K562 (cell line): ENCODE measurements around the gene AFDN. TPM values are rescaled to one million over a fixed set of nuclear protein-coding genes. Genes with fewer than 3 reads are reported as not detected.

Experiments used
- ATAC-seq: fragments of 200-7000 bp; cut with Tn5 transposase; 3 replicates; pipeline ENCODE4 v1.9.1; 2020; ENCODE audit warnings: moderate library complexity
- BruUV-seq: library from RNA; stranded (reverse); fragments of 400-500 nt; replicated peaks from 2 replicates; lab custom pipeline; 2021; lab: Mats Ljungman, UMichigan
- CTCF ChIA-PET: fragments of 300-600 bp; formaldehyde crosslinking; extraction: SDS; loops from one replicate; lab custom pipeline; 2021; ENCODE audit warnings: low intra/inter-chr PET ratio; lab: Yijun Ruan, JAX
- POLR2A ChIA-PET: fragments of 300-600, 350-650 bp; sonication (Branson Sonifier 250); formaldehyde crosslinking; extraction: SDS; loops from one replicate; lab custom pipeline; 2021; ENCODE audit warnings: antibody characterized with exemption, inconsistent platforms; lab: Yijun Ruan, JAX
- DNase-seq, 4 experiments: peaks; one replicate each; pipeline versions ENCODE4 v3.0.0 to v3.0.0-alpha.2; 2011 to 2018; ENCODE audit warnings: low spot score in 3 of 4, mixed read lengths in 3 of 4; ENCODE audit errors: extremely low read depth in 1 of 4
- FAIRE-seq: peaks from 2 replicates; lab custom pipeline; 2011; peaks lifted over from hg19 to GRCh38; lab: Jason Lieb, UNC
- H2AFZ ChIP-seq: 2 replicates; pipeline ENCODE4 v1.6.0; 2011; ENCODE audit warnings: low read depth, low read length, control low read depth, inconsistent platforms
- H3K27ac ChIP-seq: fragments of 200-600 bp; 3 replicates; pipeline ENCODE4 v1.8.0; 2011; ENCODE audit warnings: low read depth, mild to moderate bottlenecking, control low read depth, inconsistent platforms, low read length, moderate library complexity, mixed read lengths; ENCODE audit errors: extremely low read depth
- H3K27me3 ChIP-seq, 2 experiments: fragments of 300-600 bp in 1 of 2; 2 replicates in 1 of 2; 3 replicates in 1 of 2; pipeline versions ENCODE4 v1.6.0 to v1.8.0; 2011; ENCODE audit warnings: inconsistent platforms in 2 of 2, low read length in 2 of 2, mild to moderate bottlenecking in 1 of 2, mixed read lengths in 1 of 2, moderate library complexity in 1 of 2; ENCODE audit not compliant: control insufficient read depth in 2 of 2, insufficient read depth in 2 of 2
- H3K36me3 ChIP-seq: fragments of 300-600 bp; 3 replicates; pipeline ENCODE4 v1.8.0; 2011; ENCODE audit warnings: mild to moderate bottlenecking, low read length, inconsistent platforms; ENCODE audit not compliant: control insufficient read depth, insufficient read depth
- H3K4me1 ChIP-seq, 2 experiments: fragments of 200-600 bp in 1 of 2; replicated peaks in 1 of 2; 2 replicates in 1 of 2; 3 replicates in 1 of 2; pipeline versions ENCODE4 v1.5.1 to v1.8.0; 2011; ENCODE audit warnings: inconsistent platforms in 2 of 2, low read length in 2 of 2, mild to moderate bottlenecking in 1 of 2, mixed read lengths in 1 of 2, moderate library complexity in 1 of 2; ENCODE audit not compliant: control insufficient read depth in 2 of 2, insufficient read depth in 2 of 2
- H3K4me2 ChIP-seq: 2 replicates; pipeline ENCODE4 v1.6.1; 2011; ENCODE audit warnings: low read length, control low read depth, inconsistent platforms, mixed read lengths; ENCODE audit not compliant: insufficient read depth
- H3K4me3 ChIP-seq: fragments of 200-600 bp; sonication (generic), shearing (Covaris generic); 2 replicates; pipeline ENCODE4 v1.5.1; 2016; ENCODE audit warnings: control low read depth, inconsistent platforms
- H3K79me2 ChIP-seq: fragments of 200-600 bp; 3 replicates; pipeline ENCODE4 v1.8.0; 2011; ENCODE audit warnings: low read length, inconsistent platforms; ENCODE audit not compliant: control insufficient read depth, insufficient read depth
- H3K9ac ChIP-seq, 2 experiments: 2 replicates each; pipeline versions ENCODE4 v1.6.0 to v1.6.1; 2011; ENCODE audit warnings: low read depth in 2 of 2, low read length in 2 of 2, control low read depth in 1 of 2, inconsistent platforms in 1 of 2, mild to moderate bottlenecking in 1 of 2, mixed read lengths in 1 of 2; ENCODE audit not compliant: insufficient read depth in 1 of 2
- H3K9me1 ChIP-seq: one replicate; pipeline ENCODE4 v1.6.0; 2011; ENCODE audit warnings: inconsistent platforms, mild to moderate bottlenecking, low read length, moderate library complexity; ENCODE audit not compliant: control insufficient read depth, insufficient read depth
- H3K9me3 ChIP-seq: replicated peaks from 2 replicates; pipeline ENCODE4 v1.5.1; 2011; ENCODE audit warnings: low read depth, low read length, inconsistent platforms; ENCODE audit not compliant: control insufficient read depth, insufficient read depth
- H4K20me1 ChIP-seq: replicated peaks from 2 replicates; pipeline ENCODE4 v1.6.1; 2011; ENCODE audit warnings: low read length, inconsistent platforms, mixed read lengths; ENCODE audit not compliant: control insufficient read depth, insufficient read depth
- ARID2 ChIP-seq: fragments of 450-650 bp; IDR thresholded peaks from 2 replicates; pipeline ENCODE4 v1.6.1; 2017; ENCODE audit warnings: antibody characterized with exemption, mild to moderate bottlenecking
- DMBX1 ChIP-seq: fragments of 250-450 bp; sonication (Bioruptor Pico); IDR thresholded peaks from 2 replicates; pipeline ENCODE4 v1.8.0; 2022; ENCODE audit warnings: inconsistent platforms, mild to moderate bottlenecking, moderate library complexity, borderline replicate concordance
- EGR1 ChIP-seq: fragments of 450-650 bp; conservative IDR thresholded peaks from 2 replicates; pipeline ENCODE4 v1.6.1; 2017; ENCODE audit warnings: mild to moderate bottlenecking
- HCFC1 ChIP-seq: IDR thresholded peaks from 2 replicates; pipeline ENCODE4 v1.6.1; 2012; ENCODE audit warnings: low read depth, low read length, improper control_type of control experiment
- MAFK ChIP-seq: IDR thresholded peaks from 2 replicates; pipeline ENCODE4 v1.6.1; 2011; ENCODE audit warnings: low read length, improper control_type of control experiment
- RBBP5 ChIP-seq: fragments of 200-600 bp; sonication (generic); IDR thresholded peaks from 2 replicates; pipeline ENCODE4 v1.6.1; 2012; ENCODE audit warnings: borderline replicate concordance, mild to moderate bottlenecking, low read length, control low read depth, inconsistent platforms; ENCODE audit not compliant: insufficient read depth, poor library complexity, severe bottlenecking
- SAP30 ChIP-seq: fragments of 200-600 bp; sonication (generic); IDR thresholded peaks from 2 replicates; pipeline ENCODE4 v1.6.1; 2012; ENCODE audit warnings: borderline replicate concordance, low read depth, mild to moderate bottlenecking, moderate library complexity, low read length, control low read depth, inconsistent platforms; ENCODE audit not compliant: insufficient read depth, poor library complexity, severe bottlenecking
- SMAD4 ChIP-seq: fragments of 250-450 bp; sonication (Bioruptor Pico); conservative IDR thresholded peaks from 2 replicates; pipeline ENCODE4 v1.8.0; 2021; ENCODE audit warnings: inconsistent platforms, mild to moderate bottlenecking, moderate library complexity
- SMARCA4 ChIP-seq: fragments of 450-650 bp; IDR thresholded peaks from 2 replicates; pipeline ENCODE4 v1.6.1; 2016
- SREBF2 ChIP-seq: sonication (generic); formaldehyde crosslinking; IDR thresholded peaks from 2 replicates; pipeline ENCODE4 v1.4.0; 2020; ENCODE audit warnings: mild to moderate bottlenecking, missing genetic modification reagents
- SRF ChIP-seq, 2 experiments: fragments of 250-450, 450-650 bp in 1 of 2; sonication (Bioruptor Pico) in 1 of 2; sonication (generic) in 1 of 2; formaldehyde crosslinking; IDR thresholded peaks; 2 replicates each; pipeline versions ENCODE4 v1.5.0 to v1.5.1; 2020 to 2022; ENCODE audit warnings: mild to moderate bottlenecking in 1 of 2, missing genetic modification reagents in 1 of 2
- TBL1XR1 ChIP-seq, 2 experiments: IDR thresholded peaks; 2 replicates each; pipeline ENCODE4 v1.6.1; 2012; ENCODE audit warnings: improper control_type of control experiment in 2 of 2, low read length in 2 of 2, mild to moderate bottlenecking in 1 of 2
- ZBTB12 ChIP-seq: fragments of 250-450 bp; sonication (Bioruptor Pico); IDR thresholded peaks from 2 replicates; pipeline ENCODE4 v1.4.0; 2020
- ZNF224 ChIP-seq: sonication (generic); formaldehyde crosslinking; IDR thresholded peaks from 2 replicates; pipeline ENCODE4 v1.8.0; 2022; ENCODE audit warnings: mild to moderate bottlenecking, missing genetic modification reagents
- ZNF586 ChIP-seq: fragments of 450-650 bp; formaldehyde crosslinking; conservative IDR thresholded peaks from 2 replicates; pipeline ENCODE4 v1.4.0; 2020; ENCODE audit warnings: mild to moderate bottlenecking, moderate library complexity
- ZNF699 ChIP-seq: fragments of 250-450 bp; sonication (Bioruptor Pico); IDR thresholded peaks from 2 replicates; pipeline ENCODE4 v1.8.0; 2021; ENCODE audit warnings: mild to moderate bottlenecking, moderate library complexity; ENCODE audit not compliant: insufficient replicate concordance
- ZNF717 ChIP-seq: fragments of 250-450 bp; sonication (Bioruptor Pico); IDR thresholded peaks from 2 replicates; pipeline ENCODE4 v1.5.0; 2021
- WGBS: fragments of 100-300 bp; shearing (Covaris generic); methylation state at CpG from one replicate; pipeline ENCODE4 v1.1.6; 2016; ENCODE audit warnings: low coverage, mixed read lengths; ENCODE audit not compliant: insufficient coverage; ENCODE audit errors: missing lambda C conversion rate; 5-methylcytosine and 5-hydroxymethylcytosine counted together
- in situ Hi-C: fragments of 300-500 bp; cut with MboI; formaldehyde crosslinking; loops from 4 replicates; pipeline ENCODE4 v1.15.0; 2018; ENCODE audit warnings: inconsistent platforms, mixed read lengths
- intact Hi-C: fragments of 100-400 bp; cut with micrococcal nuclease; formaldehyde crosslinking; loops from 2 replicates; pipeline ENCODE4 v1.14.2; 2022
- polyA plus RNA-seq, 8 experiments: library from polyadenylated mRNA; depleted of rRNA in 4 of 8; stranded (reverse) in 5 of 8; unstranded in 3 of 8; fragments of >200 nt; fragmentation: Nextera tagmentation in 2 of 8; fragmentation: Illumina TruSeq in 1 of 8; extraction: Ambion mirVana in 2 of 8; extraction: Trizol in 1 of 8; gene quantifications; 2 replicates each; pipeline versions ENCODE4 v1.2.1 to v1.2.3, GENCODE V29; 2011 to 2014; ENCODE audit warnings: inconsistent platforms in 1 of 8, missing spikeins in 1 of 8
- total RNA-seq, 7 experiments: library from RNA; depleted of rRNA in 6 of 7; stranded (reverse); fragments of >200 nt in 6 of 7; fragmentation: Illumina TruSeq in 2 of 7; extraction: Trizol in 2 of 7; gene quantifications; 2 replicates each; pipeline versions ENCODE4 v1.2.1 to v1.2.3, GENCODE V29; 2011 to 2021; ENCODE audit warnings: low replicate concordance in 1 of 7
- TF ChIP-seq, protein P1 (sequence below): sonication (generic); formaldehyde crosslinking; IDR thresholded peaks from 2 replicates; pipeline ENCODE4 v1.8.0; 2022; ENCODE audit warnings: mild to moderate bottlenecking, missing genetic modification reagents
- TF ChIP-seq, protein P2 (sequence below), 2 experiments: fragments of 200-800 bp in 1 of 2; sonication (Bioruptor generic) in 1 of 2; sonication (generic) in 1 of 2; formaldehyde crosslinking in 1 of 2; IDR thresholded peaks in 1 of 2; conservative IDR thresholded peaks in 1 of 2; 2 replicates each; pipeline versions ENCODE4 v1.5.0 to v1.6.1; 2016 to 2020; ENCODE audit warnings: missing compliant biosample characterization in 1 of 2, missing genetic modification characterization in 1 of 2, missing genetic modification reagents in 1 of 2

The AFDN gene
- total and polyA plus RNA-seq, 9 of the 15 experiments (the other 6 are each of a cell fraction or from before 2014, with no cell fraction given): 7.2 to 129 (median 105) TPM

DNA sequence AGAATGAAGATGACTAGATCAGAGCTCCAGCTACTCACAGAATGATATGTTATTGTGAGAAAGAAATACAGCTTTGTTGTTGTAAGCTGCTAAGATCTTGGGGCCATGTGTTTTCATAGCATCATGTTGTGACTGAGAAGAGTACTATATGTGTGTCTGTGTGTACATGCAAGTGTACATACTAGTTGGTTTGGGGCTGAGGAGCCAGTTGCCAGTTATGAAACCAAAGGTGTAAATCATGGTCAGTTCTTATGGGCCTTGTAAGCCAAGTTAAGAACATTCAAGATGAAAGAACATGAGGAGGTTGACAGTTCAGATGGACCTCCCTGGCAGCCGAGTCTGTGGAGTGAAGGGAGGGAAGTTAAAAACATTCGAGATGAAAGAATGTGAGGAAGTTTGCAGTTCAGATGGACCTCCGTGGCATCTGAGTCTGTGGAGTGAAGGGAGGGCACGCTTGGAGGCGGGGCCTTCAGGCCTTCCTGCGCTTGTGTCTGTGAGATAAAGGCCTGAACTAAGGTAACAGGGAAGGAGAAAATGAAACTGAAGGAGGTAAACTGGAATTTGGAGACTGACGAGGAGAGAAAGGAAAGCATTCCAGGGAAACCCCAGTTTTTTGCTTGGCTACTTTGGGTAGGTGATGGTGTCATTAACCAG is 13.9 kb downstream of the AFDN start:
- in situ Hi-C loops: no loop called here
- Histone ChIP-seq H3K9ac (peak overlapping the region; percentile 78 to 82; a peak in 3 of 4 replicates), H3K9me3 (no peaks in the 10 kb centered on the region), H2AFZ (peak overlapping the region; percentile 18; the same call in 1 of the 2 replicates), H3K79me2 (peaks cover 100% of the 10 kb centered on the region), H3K4me3 (peak overlapping the region; percentile 36), H4K20me1 (peaks cover 17% of the 10 kb centered on the region), H3K27ac (peak overlapping the region; percentile 85), H3K4me2 (peak overlapping the region; percentile 79), H3K4me1 (peaks cover 8 to 64% of the 10 kb centered on the region in 2 experiments), H3K36me3 (peaks cover 6% of the 10 kb centered on the region; the same call in 1 of the 3 replicates), H3K27me3 (no peaks in the 10 kb centered on the region), H3K9me1 (peaks cover 4% of the 10 kb centered on the region)
- WGBS: 1% methylated on average over 7 of the region's 7 CpGs
- BruUV-seq: no TSS peak
- intact Hi-C loops: loop anchor here (2.0 to 5.0 kb wide), 2 partner anchors 16 to 57 kb away; no protein-coding TSS in a partner anchor
- ChIA-PET POLR2A (interaction anchor here (0.6 to 3.5 kb wide), 6 partner anchors 9 to 23 kb away, joined by 3 to 45 read pairs (median 10); partner anchors contain the start of gene AFDN), CTCF (no interaction called here)
- FAIRE-seq (peak; percentile 74), ATAC-seq (peak; percentile 75), DNase-seq (peak in 2 of 4 experiments; percentile 66 to 79)
- TF ChIP-seq, protein P1, sequence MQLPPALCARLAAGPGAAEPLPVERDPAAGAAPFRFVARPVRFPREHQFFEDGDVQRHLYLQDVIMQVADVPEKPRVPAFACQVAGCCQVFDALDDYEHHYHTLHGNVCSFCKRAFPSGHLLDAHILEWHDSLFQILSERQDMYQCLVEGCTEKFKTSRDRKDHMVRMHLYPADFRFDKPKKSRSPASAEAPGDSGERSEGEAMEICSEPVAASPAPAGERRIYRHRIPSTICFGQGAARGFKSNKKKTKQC (CRISPR knock-in tag): no peak
- TF ChIP-seq MAFK (no peak), SMAD4 (peak; percentile 51; the same call in 1 of the 2 replicates), SMARCA4 (peak; percentile 59), HCFC1 (no peak), EGR1 (no peak), TBL1XR1 (IDR thresholded peaks at IDR 0.05; ENCODE audit: low read length in 2 of 2) (no peak), ZNF224 (CRISPR knock-in tag) (no peak), DMBX1 (CRISPR knock-in tag) (no peak), ZNF699 (CRISPR knock-in tag) (no peak), RBBP5 (peak; percentile 45), ZNF586 (CRISPR knock-in tag) (no peak), SAP30 (no peak), SREBF2 (CRISPR knock-in tag) (0 out of 2 replicates have a peak, but pooled peaks have one; percentile 76), SRF (CRISPR knock-in tag; IDR thresholded peaks at IDR 0.05) (no peak), ZNF717 (CRISPR knock-in tag) (no peak), ZBTB12 (no peak), ARID2 (no peak)
- TF ChIP-seq, protein P2, sequence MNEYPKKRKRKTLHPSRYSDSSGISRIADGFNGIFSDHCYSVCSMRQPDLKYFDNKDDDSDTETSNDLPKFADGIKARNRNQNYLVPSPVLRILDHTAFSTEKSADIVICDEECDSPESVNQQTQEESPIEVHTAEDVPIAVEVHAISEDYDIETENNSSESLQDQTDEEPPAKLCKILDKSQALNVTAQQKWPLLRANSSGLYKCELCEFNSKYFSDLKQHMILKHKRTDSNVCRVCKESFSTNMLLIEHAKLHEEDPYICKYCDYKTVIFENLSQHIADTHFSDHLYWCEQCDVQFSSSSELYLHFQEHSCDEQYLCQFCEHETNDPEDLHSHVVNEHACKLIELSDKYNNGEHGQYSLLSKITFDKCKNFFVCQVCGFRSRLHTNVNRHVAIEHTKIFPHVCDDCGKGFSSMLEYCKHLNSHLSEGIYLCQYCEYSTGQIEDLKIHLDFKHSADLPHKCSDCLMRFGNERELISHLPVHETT (CRISPR knock-in tag; conservative IDR thresholded peaks at IDR 0.05 in 1 of 2, IDR thresholded peaks at IDR 0.05 in 1 of 2): no peak
